Measurements from ENCODE around the gene SKIL.

GRCh38 chr3:170330366-170330765 is 27.1 kb upstream of the SKIL start:
- TF ChIP-seq, protein P1, sequence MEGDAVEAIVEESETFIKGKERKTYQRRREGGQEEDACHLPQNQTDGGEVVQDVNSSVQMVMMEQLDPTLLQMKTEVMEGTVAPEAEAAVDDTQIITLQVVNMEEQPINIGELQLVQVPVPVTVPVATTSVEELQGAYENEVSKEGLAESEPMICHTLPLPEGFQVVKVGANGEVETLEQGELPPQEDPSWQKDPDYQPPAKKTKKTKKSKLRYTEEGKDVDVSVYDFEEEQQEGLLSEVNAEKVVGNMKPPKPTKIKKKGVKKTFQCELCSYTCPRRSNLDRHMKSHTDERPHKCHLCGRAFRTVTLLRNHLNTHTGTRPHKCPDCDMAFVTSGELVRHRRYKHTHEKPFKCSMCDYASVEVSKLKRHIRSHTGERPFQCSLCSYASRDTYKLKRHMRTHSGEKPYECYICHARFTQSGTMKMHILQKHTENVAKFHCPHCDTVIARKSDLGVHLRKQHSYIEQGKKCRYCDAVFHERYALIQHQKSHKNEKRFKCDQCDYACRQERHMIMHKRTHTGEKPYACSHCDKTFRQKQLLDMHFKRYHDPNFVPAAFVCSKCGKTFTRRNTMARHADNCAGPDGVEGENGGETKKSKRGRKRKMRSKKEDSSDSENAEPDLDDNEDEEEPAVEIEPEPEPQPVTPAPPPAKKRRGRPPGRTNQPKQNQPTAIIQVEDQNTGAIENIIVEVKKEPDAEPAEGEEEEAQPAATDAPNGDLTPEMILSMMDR (IDR thresholded peaks at IDR 0.05) = no peak
- no peak for TF ChIP-seq POLR2AphosphoS5 (IDR thresholded peaks at IDR 0.05; ENCODE audit: insufficient read depth in 1 of 2, low read depth in 1 of 2)
